ENCODE measurements around the gene STXBP6. TPM values are rescaled to one million over a fixed set of nuclear protein-coding genes. Genes with fewer than 3 reads are reported as not detected.

STXBP6 gene
- total RNA-seq, 4 donors from 2014 or later: 2.6 to 5.5 (median 4.4) TPM

GRCh38 chr14:25004389-25004809 lies 45.5 kb downstream of the STXBP6 start:
- no peaks in the 10 kb centered on the region for H3K27me3 ChIP-seq
- TF ChIP-seq, protein P1, sequence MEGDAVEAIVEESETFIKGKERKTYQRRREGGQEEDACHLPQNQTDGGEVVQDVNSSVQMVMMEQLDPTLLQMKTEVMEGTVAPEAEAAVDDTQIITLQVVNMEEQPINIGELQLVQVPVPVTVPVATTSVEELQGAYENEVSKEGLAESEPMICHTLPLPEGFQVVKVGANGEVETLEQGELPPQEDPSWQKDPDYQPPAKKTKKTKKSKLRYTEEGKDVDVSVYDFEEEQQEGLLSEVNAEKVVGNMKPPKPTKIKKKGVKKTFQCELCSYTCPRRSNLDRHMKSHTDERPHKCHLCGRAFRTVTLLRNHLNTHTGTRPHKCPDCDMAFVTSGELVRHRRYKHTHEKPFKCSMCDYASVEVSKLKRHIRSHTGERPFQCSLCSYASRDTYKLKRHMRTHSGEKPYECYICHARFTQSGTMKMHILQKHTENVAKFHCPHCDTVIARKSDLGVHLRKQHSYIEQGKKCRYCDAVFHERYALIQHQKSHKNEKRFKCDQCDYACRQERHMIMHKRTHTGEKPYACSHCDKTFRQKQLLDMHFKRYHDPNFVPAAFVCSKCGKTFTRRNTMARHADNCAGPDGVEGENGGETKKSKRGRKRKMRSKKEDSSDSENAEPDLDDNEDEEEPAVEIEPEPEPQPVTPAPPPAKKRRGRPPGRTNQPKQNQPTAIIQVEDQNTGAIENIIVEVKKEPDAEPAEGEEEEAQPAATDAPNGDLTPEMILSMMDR (IDR thresholded peaks at IDR 0.05 in 4 of 5, conservative IDR thresholded peaks at IDR 0.05 in 1 of 5): no peak
- peaks cover 6 to 20% of the 10 kb centered on the region in 2 donors for H3K4me1 ChIP-seq
- in situ Hi-C loops (cut with MboI; ENCODE audit: low sequenced_read_pairs in 4 of 4): no loop called here
- no peaks in the 10 kb centered on the region for H3K9me3 ChIP-seq
- peak overlapping the region in 3 of 4 donors; percentile 22 to 59 (median 39) for H3K27ac ChIP-seq
- ATAC-seq: no peak
- DNase-seq: no peak
- intact Hi-C loops (cut with DNase I; ENCODE audit: low total_unique reads): no loop called here
- no peaks in the 10 kb centered on the region for H3K36me3 ChIP-seq
- no peak overlapping the region for H3K4me3 ChIP-seq

- intact Hi-C loops (cut with DNase I; ENCODE audit: low total_unique reads): no loop called here
- Histone ChIP-seq H3K4me1 (peaks cover 6 to 20% of the 10 kb centered on the region in 2 donors), H3K36me3 (no peaks in the 10 kb centered on the region), H3K27ac (peak overlapping the region; percentile 22 to 62 (median 49)), H3K27me3 (no peaks in the 10 kb centered on the region), H3K4me3 (no peak overlapping the region), H3K9me3 (no peaks in the 10 kb centered on the region)
- DNase-seq (peak in 1 of 2 donors; percentile 21), ATAC-seq (peak in 1 of 2 donors; percentile 57)
- in situ Hi-C loops (cut with MboI; ENCODE audit: low sequenced_read_pairs in 4 of 4): no loop called here
- TF ChIP-seq POLR2A (IDR thresholded peaks at IDR 0.05): no peak
- TF ChIP-seq, protein P1 (IDR thresholded peaks at IDR 0.05 in 4 of 5, conservative IDR thresholded peaks at IDR 0.05 in 1 of 5): no peak
These were observed 46.4 kb downstream of the STXBP6 start for GRCh38 chr14:25003537-25003936.

GRCh38 chr14:25001601-25002000 lies 48.3 kb downstream of the STXBP6 start:
- no peaks in the 10 kb centered on the region for H3K36me3 ChIP-seq
- in situ Hi-C loops (cut with MboI; ENCODE audit: low sequenced_read_pairs in 4 of 4) (no loop called here), intact Hi-C loops (cut with DNase I; ENCODE audit: low total_unique reads) (no loop called here)
- no peaks in the 10 kb centered on the region for H3K27me3 ChIP-seq
- no peaks in the 10 kb centered on the region for H3K9me3 ChIP-seq
- H3K27ac ChIP-seq: peak overlapping the region; percentile 22 to 62 (median 49)
- peaks cover 6 to 13% of the 10 kb centered on the region in 2 donors for H3K4me1 ChIP-seq
- DNase-seq (no peak), ATAC-seq (peak; percentile 30 to 64)
- no peak for TF ChIP-seq POLR2A (IDR thresholded peaks at IDR 0.05)
- TF ChIP-seq, protein P1 (IDR thresholded peaks at IDR 0.05 in 4 of 5, conservative IDR thresholded peaks at IDR 0.05 in 1 of 5): no peak
- no peak overlapping the region for H3K4me3 ChIP-seq

DNA sequence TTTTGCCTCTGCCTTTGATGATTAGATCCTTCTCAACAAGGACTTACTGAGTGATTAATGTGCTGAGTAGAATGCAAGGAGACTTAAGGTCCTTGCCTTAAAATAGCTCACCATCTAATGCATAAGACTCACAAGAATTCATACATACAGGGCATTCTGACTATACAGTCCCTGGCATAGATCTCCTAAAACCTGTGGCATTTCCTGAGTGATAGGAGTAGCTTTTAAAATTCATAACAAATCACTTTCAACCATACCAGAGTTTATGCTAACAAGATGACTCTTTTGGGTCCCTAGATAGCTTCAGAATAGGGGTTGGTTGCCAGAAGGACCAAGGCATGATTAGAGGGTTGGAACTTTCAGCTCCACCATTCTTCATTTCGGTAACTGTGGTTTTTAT lies 48.8 kb downstream of the STXBP6 start:
- in situ Hi-C loops (cut with MboI; ENCODE audit: low sequenced_read_pairs in 4 of 4): no loop called here

More for the DNA sequence above, 48.8 kb downstream of the STXBP6 start:
- Histone ChIP-seq H3K27me3 (no peaks in the 10 kb centered on the region), H3K4me3 (no peak overlapping the region), H3K4me1 (peaks cover 6 to 13% of the 10 kb centered on the region in 2 donors), H3K9me3 (no peaks in the 10 kb centered on the region), H3K27ac (peak overlapping the region; percentile 22 to 62 (median 49)), H3K36me3 (no peaks in the 10 kb centered on the region)
- ATAC-seq: no peak
- no peak for DNase-seq
- TF ChIP-seq POLR2A (IDR thresholded peaks at IDR 0.05): no peak
- TF ChIP-seq, protein P1 (IDR thresholded peaks at IDR 0.05 in 4 of 5, conservative IDR thresholded peaks at IDR 0.05 in 1 of 5): no peak
- intact Hi-C loops (cut with DNase I; ENCODE audit: low total_unique reads): no loop called here
